Measurements from ENCODE around the gene RAB1B.

RAB1B gene

DNA sequence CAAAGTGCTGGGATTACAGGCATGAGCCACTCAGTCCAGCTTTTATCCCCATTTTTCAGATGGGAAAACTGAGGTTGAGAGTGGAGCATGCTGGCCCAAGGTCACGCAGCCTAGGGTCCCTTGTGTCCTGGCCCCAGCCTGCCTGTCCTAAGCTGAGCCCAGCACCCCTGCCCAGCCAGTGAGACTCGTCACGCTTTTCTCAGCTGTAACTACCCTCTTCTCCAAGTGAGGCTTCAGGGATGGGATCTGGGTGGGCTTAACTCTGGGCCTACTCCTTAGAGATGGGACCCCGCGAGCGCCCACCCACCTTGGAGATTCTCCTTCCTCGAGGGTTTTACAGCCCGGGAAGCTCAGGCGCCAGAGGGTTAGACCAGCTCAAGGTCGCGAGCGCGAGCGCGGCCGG lies 22.9 kb downstream of the RAB1B start:
- peaks cover 15% of the 10 kb centered on the region for H3K4me1 ChIP-seq (ENCODE audit: control insufficient read depth, insufficient read depth, low read length, unreplicated experiment)
- H3K4me3 ChIP-seq (ENCODE audit: low read depth, low read length): no peak overlapping the region
- peaks cover 27% of the 10 kb centered on the region for H3K27me3 ChIP-seq (ENCODE audit: insufficient read depth, low read length)
- no peaks in the 10 kb centered on the region for H3K36me3 ChIP-seq (ENCODE audit: insufficient read depth, low read length)
- no peak overlapping the region for H3K27ac ChIP-seq (ENCODE audit: low read depth, low read length)
- peaks cover 21% of the 10 kb centered on the region for H3K79me2 ChIP-seq (ENCODE audit: control insufficient read depth, insufficient read depth, low read length, unreplicated experiment)
- no peak overlapping the region for H2AFZ ChIP-seq (ENCODE audit: low read length, unreplicated experiment)

DNA sequence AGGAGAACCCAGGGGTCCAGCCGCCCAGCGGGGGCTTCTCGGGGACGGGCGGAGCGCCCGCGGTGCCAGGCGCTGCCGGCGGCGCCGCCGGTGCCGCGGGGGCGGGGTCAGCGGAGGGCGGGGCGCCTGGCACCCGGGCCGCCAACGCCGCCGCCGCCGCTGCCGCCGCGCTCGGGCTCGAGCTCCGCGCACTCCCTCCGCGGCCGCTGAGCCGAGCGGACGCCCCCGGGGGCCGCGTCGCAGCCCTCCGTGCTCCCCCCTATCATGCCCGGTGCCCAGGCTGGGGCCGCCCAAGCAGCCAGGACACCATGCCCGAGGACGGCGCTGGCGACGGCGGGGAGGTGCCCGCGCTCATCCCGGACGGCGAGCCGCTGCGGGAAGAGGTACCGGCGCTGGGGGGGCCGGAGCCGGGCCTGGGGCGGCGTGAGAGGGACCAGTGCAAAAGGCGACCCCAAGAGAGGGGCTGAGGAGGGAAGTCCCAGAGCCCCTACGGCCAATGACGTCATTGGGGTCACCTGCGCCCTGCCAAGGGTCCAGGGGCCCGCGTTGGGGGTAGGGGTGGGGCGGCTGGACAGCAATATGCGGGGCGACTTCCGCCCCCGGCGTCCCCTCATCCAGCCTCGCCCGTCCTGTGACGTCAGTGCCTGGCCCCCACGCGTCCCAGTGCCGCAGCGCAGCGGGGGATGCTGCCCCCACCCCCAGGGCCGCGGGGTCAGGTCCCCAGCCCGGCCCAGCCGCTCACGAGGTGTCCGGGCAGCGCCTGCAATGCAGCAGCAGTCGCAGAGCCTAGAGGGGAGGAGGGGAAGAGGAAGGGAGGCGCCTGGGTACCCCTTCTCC lies 23.5 kb downstream of the RAB1B start, which contains the start of gene TMEM151A:
TMEM151A (plus strand) TSS at position 189 of the 837 bp plus-strand sequence; CDS start at position 309, 120 bp downstream.
- Histone ChIP-seq H3K36me3 (ENCODE audit: insufficient read depth, low read length) (no peaks in the 10 kb centered on the region), H3K4me3 (ENCODE audit: low read depth, low read length) (peak within 1 kb of the TSS; percentile 53), H3K27me3 (ENCODE audit: insufficient read depth, low read length) (peaks cover 27% of the 10 kb centered on the region), H3K79me2 (ENCODE audit: control insufficient read depth, insufficient read depth, low read length, unreplicated experiment) (peaks cover 18% of the 10 kb centered on the region), H2AFZ (ENCODE audit: low read length, unreplicated experiment) (no peak within 1 kb of the TSS), H3K4me1 (ENCODE audit: control insufficient read depth, insufficient read depth, low read length, unreplicated experiment) (peaks cover 15% of the 10 kb centered on the region), H3K27ac (ENCODE audit: low read depth, low read length) (no peak within 1 kb of the TSS)

DNA sequence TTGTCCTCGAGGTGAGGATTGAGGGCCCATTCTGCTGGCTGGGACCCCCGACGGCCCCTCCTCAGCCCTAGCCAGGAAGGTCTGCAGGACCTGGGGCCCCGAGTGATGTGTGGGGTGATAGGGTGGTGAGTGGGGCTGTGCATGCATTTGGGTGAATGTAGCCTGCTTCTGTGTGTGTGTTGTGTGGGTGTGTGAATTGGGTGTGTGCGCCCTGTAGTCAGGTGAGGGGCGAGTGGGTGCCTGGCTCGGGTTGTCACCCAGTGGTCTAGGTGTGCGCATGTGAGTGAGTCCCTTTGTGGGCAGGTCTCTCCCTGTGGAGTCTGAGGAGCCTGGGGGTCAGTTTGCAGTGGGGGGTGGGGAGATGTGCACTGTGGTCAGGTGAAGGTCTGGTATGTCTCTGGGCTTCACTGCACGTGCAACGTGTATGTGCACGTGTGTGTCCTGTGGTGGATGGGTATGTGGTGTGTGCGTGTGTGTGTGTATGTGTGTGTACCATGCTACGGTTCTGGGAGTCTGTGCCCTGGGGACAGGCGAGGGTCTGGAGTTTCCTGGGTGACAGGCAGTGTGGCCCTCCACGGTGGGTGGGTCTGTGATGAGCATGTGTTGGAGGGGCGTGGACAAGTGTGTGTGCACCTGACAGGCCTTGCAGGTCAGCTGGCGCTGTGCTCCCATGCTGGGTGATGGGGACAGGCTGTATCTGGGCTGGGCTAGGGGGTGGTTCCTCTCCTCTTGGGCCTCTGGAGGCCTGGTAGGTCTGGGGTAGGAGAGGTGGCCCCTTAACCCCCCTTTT lies 24.3 kb downstream of the RAB1B start:
- no peak overlapping the region for H3K4me3 ChIP-seq (ENCODE audit: low read depth, low read length)
- H3K79me2 ChIP-seq (ENCODE audit: control insufficient read depth, insufficient read depth, low read length, unreplicated experiment): peaks cover 10% of the 10 kb centered on the region
- no peaks in the 10 kb centered on the region for H3K36me3 ChIP-seq (ENCODE audit: insufficient read depth, low read length)
- peaks cover 27% of the 10 kb centered on the region for H3K27me3 ChIP-seq (ENCODE audit: insufficient read depth, low read length)
- H3K27ac ChIP-seq (ENCODE audit: low read depth, low read length): no peak overlapping the region
- H3K4me1 ChIP-seq (ENCODE audit: control insufficient read depth, insufficient read depth, low read length, unreplicated experiment): peaks cover 11% of the 10 kb centered on the region
- no peak overlapping the region for H2AFZ ChIP-seq (ENCODE audit: low read length, unreplicated experiment)

DNA sequence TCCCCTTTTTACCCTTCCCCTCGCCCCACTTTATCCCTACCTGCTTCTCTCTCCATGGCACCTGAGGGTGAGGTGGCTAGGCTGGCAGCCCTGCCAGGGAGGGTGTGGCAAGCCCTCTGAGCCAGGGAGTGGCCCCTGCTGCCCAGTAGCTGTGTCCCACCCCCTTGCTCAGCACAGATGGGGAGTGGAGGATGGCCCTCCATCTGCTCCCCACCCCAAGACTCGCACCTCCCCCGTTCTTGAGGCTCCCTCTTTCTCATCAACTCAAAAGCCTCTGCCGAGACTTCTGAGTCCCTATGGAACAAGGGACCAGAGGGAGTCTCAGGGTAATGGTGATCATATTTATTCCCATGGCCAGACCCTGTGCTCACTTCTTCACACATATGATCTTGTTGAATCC lies 24.9 kb downstream of the RAB1B start:
- Histone ChIP-seq H3K36me3 (ENCODE audit: insufficient read depth, low read length) (no peaks in the 10 kb centered on the region), H3K27me3 (ENCODE audit: insufficient read depth, low read length) (peaks cover 27% of the 10 kb centered on the region), H3K27ac (ENCODE audit: low read depth, low read length) (no peak overlapping the region), H3K4me3 (ENCODE audit: low read depth, low read length) (no peak overlapping the region), H2AFZ (ENCODE audit: low read length, unreplicated experiment) (no peak overlapping the region), H3K4me1 (ENCODE audit: control insufficient read depth, insufficient read depth, low read length, unreplicated experiment) (peaks cover 7% of the 10 kb centered on the region), H3K79me2 (ENCODE audit: control insufficient read depth, insufficient read depth, low read length, unreplicated experiment) (peaks cover 3% of the 10 kb centered on the region)

DNA sequence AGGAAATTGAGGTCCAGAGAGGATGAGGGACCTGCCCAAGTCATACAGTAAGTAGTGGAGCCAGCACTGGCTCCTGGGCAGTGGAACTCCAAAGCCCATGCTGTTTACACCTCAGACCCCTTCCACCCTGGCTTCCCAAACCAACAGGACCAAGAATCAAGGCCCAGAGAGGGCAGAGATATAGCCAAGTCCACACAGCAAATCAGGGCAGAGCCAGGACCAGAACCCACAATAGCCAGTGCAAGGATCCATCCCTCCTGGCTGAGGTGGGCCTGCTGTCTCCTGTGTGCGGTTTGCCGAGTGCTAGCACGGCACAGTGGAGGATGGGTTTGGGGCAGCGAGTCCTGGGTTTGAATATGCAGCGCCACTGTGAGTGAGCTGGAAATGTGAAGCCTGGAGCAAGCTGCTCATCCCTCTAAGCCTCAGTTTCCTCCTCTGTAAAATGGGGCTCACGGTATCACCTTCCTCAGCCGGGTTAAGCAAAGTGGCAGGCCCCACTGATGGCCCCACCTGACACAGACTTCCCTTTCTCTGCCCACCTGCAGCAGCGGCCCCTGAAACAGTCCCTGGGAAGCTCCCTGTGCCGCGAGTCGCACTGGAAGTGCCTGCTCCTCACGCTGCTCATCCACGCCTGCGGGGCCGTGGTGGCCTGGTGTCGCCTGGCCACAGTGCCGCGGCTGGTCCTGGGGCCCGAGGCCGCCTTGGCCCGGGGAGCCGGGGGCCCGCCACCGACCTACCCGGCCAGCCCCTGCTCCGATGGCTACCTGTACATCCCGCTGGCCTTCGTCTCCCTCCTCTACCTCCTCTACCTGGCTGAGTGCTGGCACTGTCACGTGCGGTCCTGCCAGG lies 25.6 kb downstream of the RAB1B start:
- Histone ChIP-seq H3K79me2 (ENCODE audit: control insufficient read depth, insufficient read depth, low read length, unreplicated experiment) (no peaks in the 10 kb centered on the region), H3K27me3 (ENCODE audit: insufficient read depth, low read length) (peaks cover 27% of the 10 kb centered on the region), H3K4me1 (ENCODE audit: control insufficient read depth, insufficient read depth, low read length, unreplicated experiment) (peaks cover 7% of the 10 kb centered on the region), H3K4me3 (ENCODE audit: low read depth, low read length) (no peak overlapping the region), H3K27ac (ENCODE audit: low read depth, low read length) (no peak overlapping the region), H2AFZ (ENCODE audit: low read length, unreplicated experiment) (no peak overlapping the region), H3K36me3 (ENCODE audit: insufficient read depth, low read length) (no peaks in the 10 kb centered on the region)

DNA sequence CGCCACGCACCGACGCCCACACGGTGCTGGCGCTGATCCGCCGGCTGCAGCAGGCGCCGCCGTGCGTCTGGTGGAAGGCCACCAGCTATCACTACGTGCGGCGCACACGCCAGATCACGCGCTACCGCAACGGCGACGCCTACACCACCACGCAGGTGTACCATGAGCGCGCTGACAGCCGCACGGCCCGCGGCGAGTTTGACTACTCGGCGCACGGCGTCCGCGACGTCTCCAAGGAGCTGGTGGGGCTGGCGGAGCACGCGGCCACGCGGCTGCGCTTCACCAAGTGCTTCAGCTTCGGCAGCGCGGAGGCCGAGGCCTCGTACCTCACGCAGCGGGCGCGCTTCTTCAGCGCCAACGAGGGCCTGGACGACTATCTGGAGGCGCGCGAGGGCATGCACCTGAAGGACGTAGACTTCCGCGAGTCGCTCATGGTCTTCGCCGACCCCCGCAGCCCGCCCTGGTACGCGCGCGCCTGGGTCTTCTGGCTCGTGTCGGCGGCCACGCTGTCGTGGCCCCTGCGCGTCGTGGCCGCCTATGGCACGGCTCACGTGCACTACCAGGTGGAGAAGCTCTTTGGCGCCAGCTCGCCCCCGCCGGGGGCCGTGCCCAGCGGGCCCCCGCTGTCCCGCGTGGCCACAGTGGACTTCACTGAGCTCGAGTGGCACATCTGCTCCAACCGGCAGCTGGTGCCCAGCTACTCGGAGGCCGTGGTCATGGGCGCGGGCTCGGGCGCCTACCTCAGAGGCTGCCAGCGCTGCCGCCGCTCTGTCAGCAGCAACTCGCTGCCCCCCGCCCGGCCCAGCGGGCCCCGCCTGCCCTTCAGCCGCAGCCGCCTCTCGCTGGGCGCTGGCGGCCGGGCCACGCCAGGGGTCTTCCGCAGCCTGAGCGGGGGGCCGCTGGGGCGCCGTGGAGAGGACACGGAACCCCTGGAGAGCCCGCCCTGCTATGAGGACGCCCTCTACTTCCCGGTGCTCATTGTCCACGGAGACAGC lies 26.5 kb downstream of the RAB1B start:
- Histone ChIP-seq H3K4me3 (ENCODE audit: low read depth, low read length) (no peak overlapping the region), H3K27ac (ENCODE audit: low read depth, low read length) (no peak overlapping the region), H3K36me3 (ENCODE audit: insufficient read depth, low read length) (no peaks in the 10 kb centered on the region), H3K79me2 (ENCODE audit: control insufficient read depth, insufficient read depth, low read length, unreplicated experiment) (no peaks in the 10 kb centered on the region), H2AFZ (ENCODE audit: low read length, unreplicated experiment) (no peak overlapping the region), H3K27me3 (ENCODE audit: insufficient read depth, low read length) (peaks cover 27% of the 10 kb centered on the region), H3K4me1 (ENCODE audit: control insufficient read depth, insufficient read depth, low read length, unreplicated experiment) (peaks cover 3% of the 10 kb centered on the region)

DNA sequence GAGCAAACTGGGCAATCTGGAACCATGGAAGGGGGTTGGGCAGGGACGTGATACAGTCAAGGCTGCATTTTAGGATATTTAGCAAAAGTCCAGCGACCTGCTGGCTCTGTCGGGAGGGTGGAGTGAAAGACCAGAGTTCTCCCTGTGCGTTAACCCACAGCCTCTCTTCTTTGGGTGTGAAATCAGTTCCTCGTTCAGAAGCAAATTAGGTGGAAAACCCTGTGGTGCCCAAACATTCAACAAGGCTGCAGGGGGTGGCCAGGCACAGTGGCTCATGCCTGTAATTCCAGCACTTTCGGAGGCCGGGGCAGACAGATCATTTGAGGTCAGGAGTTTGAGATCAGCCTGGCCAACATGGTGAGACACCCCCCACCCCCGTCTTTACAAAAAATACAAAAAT lies 29.2 kb downstream of the RAB1B start:
- H3K4me3 ChIP-seq (ENCODE audit: low read depth, low read length): no peak overlapping the region
- no peak overlapping the region for H2AFZ ChIP-seq (ENCODE audit: low read length, unreplicated experiment)
- no peaks in the 10 kb centered on the region for H3K79me2 ChIP-seq (ENCODE audit: control insufficient read depth, insufficient read depth, low read length, unreplicated experiment)
- H3K27ac ChIP-seq (ENCODE audit: low read depth, low read length): no peak overlapping the region
- H3K27me3 ChIP-seq (ENCODE audit: insufficient read depth, low read length): peaks cover 8% of the 10 kb centered on the region
- H3K4me1 ChIP-seq (ENCODE audit: control insufficient read depth, insufficient read depth, low read length, unreplicated experiment): no peaks in the 10 kb centered on the region
- H3K36me3 ChIP-seq (ENCODE audit: insufficient read depth, low read length): no peaks in the 10 kb centered on the region

DNA sequence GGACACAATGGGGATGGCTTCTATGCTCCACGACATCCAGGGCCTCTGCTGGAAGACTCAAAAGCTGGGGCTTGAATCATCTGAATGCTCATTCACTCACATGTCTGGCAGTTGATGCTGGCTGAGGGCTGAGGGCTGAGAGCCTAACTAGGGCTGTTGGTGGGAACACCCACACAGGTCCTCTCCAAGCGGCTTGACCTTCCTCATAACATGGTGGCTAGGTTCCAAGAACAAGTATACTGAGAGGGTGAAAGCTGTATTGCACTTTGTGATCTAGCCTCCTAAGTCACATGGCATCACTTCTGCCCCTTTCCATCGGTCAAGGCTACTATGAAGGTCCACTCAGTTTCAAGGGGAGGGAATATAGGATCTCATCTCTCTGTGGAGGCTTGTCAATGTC lies 30.7 kb downstream of the RAB1B start:
- Histone ChIP-seq H3K4me3 (ENCODE audit: low read depth, low read length) (no peak overlapping the region), H2AFZ (ENCODE audit: low read length, unreplicated experiment) (no peak overlapping the region), H3K79me2 (ENCODE audit: control insufficient read depth, insufficient read depth, low read length, unreplicated experiment) (no peaks in the 10 kb centered on the region), H3K36me3 (ENCODE audit: insufficient read depth, low read length) (no peaks in the 10 kb centered on the region), H3K4me1 (ENCODE audit: control insufficient read depth, insufficient read depth, low read length, unreplicated experiment) (no peaks in the 10 kb centered on the region), H3K27ac (ENCODE audit: low read depth, low read length) (no peak overlapping the region), H3K27me3 (ENCODE audit: insufficient read depth, low read length) (no peaks in the 10 kb centered on the region)

DNA sequence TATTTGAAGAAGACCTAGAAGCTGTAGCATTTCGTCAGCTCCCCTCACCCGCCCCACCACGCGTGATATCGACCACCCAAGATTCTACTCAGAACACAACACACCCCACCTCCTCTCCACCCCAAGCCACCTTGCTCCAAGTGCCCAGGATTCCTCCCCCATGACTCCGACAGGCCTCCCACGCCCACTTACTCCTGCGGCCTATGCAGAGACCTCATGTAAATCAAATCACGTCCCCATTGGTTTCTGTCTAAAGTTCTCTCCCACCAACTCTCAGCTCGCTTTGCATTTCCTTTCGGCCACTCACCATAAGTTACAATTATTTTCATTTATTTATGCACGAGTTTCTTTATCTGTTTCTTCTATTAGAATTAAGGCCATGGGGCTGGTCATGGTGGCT lies 34.2 kb downstream of the RAB1B start:
- no peaks in the 10 kb centered on the region for H3K4me1 ChIP-seq (ENCODE audit: control insufficient read depth, insufficient read depth, low read length, unreplicated experiment)
- no peak overlapping the region for H2AFZ ChIP-seq (ENCODE audit: low read length, unreplicated experiment)
- H3K27ac ChIP-seq (ENCODE audit: low read depth, low read length): no peak overlapping the region
- no peaks in the 10 kb centered on the region for H3K79me2 ChIP-seq (ENCODE audit: control insufficient read depth, insufficient read depth, low read length, unreplicated experiment)
- no peaks in the 10 kb centered on the region for H3K36me3 ChIP-seq (ENCODE audit: insufficient read depth, low read length)
- no peaks in the 10 kb centered on the region for H3K27me3 ChIP-seq (ENCODE audit: insufficient read depth, low read length)
- no peak overlapping the region for H3K4me3 ChIP-seq (ENCODE audit: low read depth, low read length)

All from ACC112 (cell line).